ENCODE data around the gene CFAP54. TPM values are rescaled to one million over a fixed set of nuclear protein-coding genes. Genes with fewer than 3 reads are reported as not detected.

The CFAP54 gene
- total RNA-seq, 1 experiment from 2014 or later, result 0.09 TPM

- TF ChIP-seq HMGA2 (CRISPR knock-in tag; IDR thresholded peaks at IDR 0.05) (no peak), ZBTB43 (CRISPR knock-in tag; IDR thresholded peaks at IDR 0.05) (no peak), TEAD1 (CRISPR knock-in tag; IDR thresholded peaks at IDR 0.05) (no peak), NR1H2 (CRISPR knock-in tag; IDR thresholded peaks at IDR 0.05) (no peak), ZNF281 (CRISPR knock-in tag; IDR thresholded peaks at IDR 0.05) (no peak), E2F1 (CRISPR knock-in tag; IDR thresholded peaks at IDR 0.05) (no peak), GTF2I (CRISPR knock-in tag; conservative IDR thresholded peaks at IDR 0.05) (no peak), SP1 (CRISPR knock-in tag; conservative IDR thresholded peaks at IDR 0.05) (no peak), ZNF423 (CRISPR knock-in tag; IDR thresholded peaks at IDR 0.05) (no peak)
These were observed 24.3 kb downstream of the CFAP54 start (continued) for GRCh38 chr12:96513681-96514080.

GRCh38 chr12:96514328-96514727, 25.0 kb downstream of the CFAP54 start:
- POLR2A ChIA-PET, result no interaction called here
- CTCF ChIA-PET, result interaction anchor here (1.6 to 2.1 kb wide), 2 partner anchors 25 to 299 kb away, joined by 7 to 8 read pairs; partner anchors contain the start of gene CFAP54

More at GRCh38 chr12:96514328-96514727, 25.0 kb downstream of the CFAP54 start:
- DNase-seq (ENCODE audit: low spot score) (no peak), ATAC-seq (no peak)
- H3K27ac Mint-ChIP-seq, result no peak overlapping the region
- no peaks in the 10 kb centered on the region for H3K27me3 Mint-ChIP-seq (ENCODE audit: low read depth)
- H3K9me3 Mint-ChIP-seq, result no peaks in the 10 kb centered on the region
- H3K4me3 Mint-ChIP-seq, result no peak overlapping the region
- H3K4me1 Mint-ChIP-seq, result peaks cover 13% of the 10 kb centered on the region
- TF ChIP-seq PRRX2 (CRISPR knock-in tag; IDR thresholded peaks at IDR 0.05) (no peak), ZNF121 (CRISPR knock-in tag; IDR thresholded peaks at IDR 0.05) (no peak), E2F1 (CRISPR knock-in tag; IDR thresholded peaks at IDR 0.05) (no peak), ZNF423 (CRISPR knock-in tag; IDR thresholded peaks at IDR 0.05) (no peak), ZNF512 (CRISPR knock-in tag; IDR thresholded peaks at IDR 0.05; ENCODE audit: borderline replicate concordance) (no peak)
- H3K36me3 Mint-ChIP-seq, result no peaks in the 10 kb centered on the region
